SK-N-SH (cell line): ENCODE measurements around the gene RAD51B.

ENCODE experiments used
- MXI1 ChIP-seq: IDR thresholded peaks from 2 replicates; pipeline ENCODE4 v1.6.1; 2012; ENCODE audit warnings: mild to moderate bottlenecking, low read depth, low read length, improper control_type of control experiment
- RCOR1 ChIP-seq: fragments of 150-350 bp; IDR thresholded peaks from 2 replicates; pipeline ENCODE4 v1.6.1; 2017; ENCODE audit warnings: antibody characterized with exemption, low read length
- TF ChIP-seq, protein P1 (sequence below): IDR thresholded peaks from 2 replicates; pipeline ENCODE4 v1.4.0; 2012; ENCODE audit warnings: low read depth

- TF ChIP-seq MXI1: peak; percentile 81
- 0 out of 2 replicates have a peak, but pooled peaks have one; percentile 7 for TF ChIP-seq RCOR1
- TF ChIP-seq, protein P1, sequence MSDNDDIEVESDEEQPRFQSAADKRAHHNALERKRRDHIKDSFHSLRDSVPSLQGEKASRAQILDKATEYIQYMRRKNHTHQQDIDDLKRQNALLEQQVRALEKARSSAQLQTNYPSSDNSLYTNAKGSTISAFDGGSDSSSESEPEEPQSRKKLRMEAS: peak; percentile 72
Observed at GRCh38 chr14:67816326-67817002, 3.1 kb upstream of the RAD51B start, which contains the start of gene ZFYVE26.
